Stimulated activated CD4-positive, alpha-beta T cell treated with anti-CD3 and anti-CD28 coated beads, Interleukin-12 subunit alpha, Interleukin-12 subunit beta, amount 100 ng/mL, for 4 hours (primary cell): ENCODE data around the gene CCDC61.

ENCODE experiments used
- DNase-seq: peaks from one replicate; pipeline ENCODE4 v3.0.0-alpha.2; 2020

CCDC61 gene

GRCh38 chr19:45994998-45995714 lies at the start of gene CCDC61:
Gene CCDC61, plus strand, starts transcription at chr19:45995467. Its CDS starts 7,552 bp downstream, at chr19:46003019.
- peak; percentile 90 for DNase-seq

GRCh38 chr19:45947926-45948325 lies 47.3 kb upstream of the CCDC61 start:
- DNase-seq, result no peak

GRCh38 chr19:45952341-45952685 lies 43.0 kb upstream of the CCDC61 start:
- DNase-seq, result no peak

GRCh38 chr19:45952686-45953505 lies 42.4 kb upstream of the CCDC61 start:
- peak; percentile 45 for DNase-seq

GRCh38 chr19:45953676-45954075 lies 41.6 kb upstream of the CCDC61 start:
- DNase-seq, result no peak

GRCh38 chr19:45954156-45954555 lies 41.1 kb upstream of the CCDC61 start:
- no peak for DNase-seq

- DNase-seq, result no peak
These were observed 39.2 kb upstream of the CCDC61 start for GRCh38 chr19:45955905-45956608.

- DNase-seq, result no peak
These were observed 36.9 kb upstream of the CCDC61 start for GRCh38 chr19:45958320-45958719.

GRCh38 chr19:45958769-45959516 lies 36.3 kb upstream of the CCDC61 start:
- no peak for DNase-seq

GRCh38 chr19:45959517-45960025 lies 35.7 kb upstream of the CCDC61 start:
- no peak for DNase-seq

GRCh38 chr19:45960595-45961235 lies 34.6 kb upstream of the CCDC61 start:
- DNase-seq, result no peak

- no peak for DNase-seq
These were observed 33.2 kb upstream of the CCDC61 start for GRCh38 chr19:45962021-45962420.

- no peak for DNase-seq
These were observed 28.0 kb upstream of the CCDC61 start for GRCh38 chr19:45967246-45967645.

- no peak for DNase-seq
These were observed 26.6 kb upstream of the CCDC61 start for GRCh38 chr19:45968626-45969025.

- no peak for DNase-seq
These were observed 25.6 kb upstream of the CCDC61 start for GRCh38 chr19:45969676-45970075.

GRCh38 chr19:45971260-45971902 lies 23.9 kb upstream of the CCDC61 start:
- DNase-seq, result no peak

GRCh38 chr19:45972081-45972946 lies 23.0 kb upstream of the CCDC61 start:
- DNase-seq, result no peak

GRCh38 chr19:45972947-45973540 lies 22.2 kb upstream of the CCDC61 start:
- no peak for DNase-seq

- peak; percentile 34 for DNase-seq
These were observed 21.5 kb upstream of the CCDC61 start, which contains the start of gene NOVA2 for GRCh38 chr19:45973553-45974338. Gene NOVA2, minus strand, starts transcription at chr19:45973865. Its CDS starts 514 bp downstream, at chr19:45973351.
